ENCODE results near the gene NPAT.

DNA sequence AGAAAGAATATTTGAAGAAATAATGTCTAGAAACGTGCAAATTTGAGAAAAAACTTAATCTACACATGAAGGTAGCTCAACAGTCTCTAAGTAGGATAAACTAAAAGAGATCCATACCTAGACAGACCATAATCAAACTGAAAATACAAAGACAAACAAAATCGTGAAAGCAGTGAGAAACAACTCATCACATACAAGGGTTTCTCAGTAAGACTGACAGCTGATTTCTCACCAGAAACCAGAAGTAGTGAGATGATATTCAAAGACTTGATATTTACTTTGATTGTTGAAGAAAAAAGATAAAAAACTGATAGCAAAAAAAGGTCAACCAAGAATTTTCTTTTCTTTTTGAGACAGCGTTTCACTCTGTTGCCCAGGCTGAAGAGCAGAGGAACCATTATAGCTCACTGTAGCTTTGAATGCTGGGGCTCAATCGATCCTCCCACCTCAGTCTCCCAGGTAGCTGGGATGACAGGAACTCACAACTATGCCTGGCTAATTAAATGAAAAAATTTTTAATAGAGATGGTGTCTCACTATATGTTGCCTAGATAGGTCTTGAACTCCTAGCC is 17.4 kb downstream of the NPAT start:
- TF ChIP-seq EZH2 (IDR thresholded peaks at IDR 0.05) = no peak
- TF ChIP-seq, protein P1, sequence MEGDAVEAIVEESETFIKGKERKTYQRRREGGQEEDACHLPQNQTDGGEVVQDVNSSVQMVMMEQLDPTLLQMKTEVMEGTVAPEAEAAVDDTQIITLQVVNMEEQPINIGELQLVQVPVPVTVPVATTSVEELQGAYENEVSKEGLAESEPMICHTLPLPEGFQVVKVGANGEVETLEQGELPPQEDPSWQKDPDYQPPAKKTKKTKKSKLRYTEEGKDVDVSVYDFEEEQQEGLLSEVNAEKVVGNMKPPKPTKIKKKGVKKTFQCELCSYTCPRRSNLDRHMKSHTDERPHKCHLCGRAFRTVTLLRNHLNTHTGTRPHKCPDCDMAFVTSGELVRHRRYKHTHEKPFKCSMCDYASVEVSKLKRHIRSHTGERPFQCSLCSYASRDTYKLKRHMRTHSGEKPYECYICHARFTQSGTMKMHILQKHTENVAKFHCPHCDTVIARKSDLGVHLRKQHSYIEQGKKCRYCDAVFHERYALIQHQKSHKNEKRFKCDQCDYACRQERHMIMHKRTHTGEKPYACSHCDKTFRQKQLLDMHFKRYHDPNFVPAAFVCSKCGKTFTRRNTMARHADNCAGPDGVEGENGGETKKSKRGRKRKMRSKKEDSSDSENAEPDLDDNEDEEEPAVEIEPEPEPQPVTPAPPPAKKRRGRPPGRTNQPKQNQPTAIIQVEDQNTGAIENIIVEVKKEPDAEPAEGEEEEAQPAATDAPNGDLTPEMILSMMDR (IDR thresholded peaks at IDR 0.05) = no peak
- TF ChIP-seq EZH2phosphoT487 (IDR thresholded peaks at IDR 0.05) = no peak

Data from neural progenitor cell (in vitro differentiated cells).